ENCODE measurements around the gene PACRG. TPM values are rescaled to one million over a fixed set of nuclear protein-coding genes. Genes with fewer than 3 reads are reported as not detected.

PACRG gene
- total RNA-seq, 1 experiment from 2014 or later = not detected

GRCh38 chr6:163094881-163095280 lies 367.1 kb downstream of the PACRG start:
- CTCF ChIA-PET = no interaction called here
- Histone ChIP-seq H3K4me3 (ENCODE audit: low read depth, low read length) (no peak overlapping the region), H3K27me3 (replicated peaks; ENCODE audit: control insufficient read depth, insufficient read depth, low read length) (no peaks in the 10 kb centered on the region; the same call in 1 of the 2 replicates), H3K9me3 (no peaks in the 10 kb centered on the region), H3K4me1 (no peaks in the 10 kb centered on the region), H3K36me3 (ENCODE audit: control insufficient read depth, insufficient read depth, low read length) (no peaks in the 10 kb centered on the region)
- Mint-ChIP-seq H3K27me3 (ENCODE audit: insufficient read depth, unreplicated experiment) (peaks cover 4% of the 10 kb centered on the region), H3K9me3 (ENCODE audit: unreplicated experiment) (no peaks in the 10 kb centered on the region), H3K27ac (ENCODE audit: unreplicated experiment) (no peak overlapping the region), H3K4me1 (ENCODE audit: low read depth, unreplicated experiment) (no peaks in the 10 kb centered on the region), H3K36me3 (ENCODE audit: insufficient read depth, unreplicated experiment) (no peaks in the 10 kb centered on the region), H3K4me3 (ENCODE audit: unreplicated experiment) (no peak overlapping the region)
- POLR2A ChIA-PET = no interaction called here
- no peak for DNase-seq
- TF ChIP-seq CTCF (IDR thresholded peaks at IDR 0.05; ENCODE audit: insufficient read depth in 1 of 2, low read depth in 1 of 2, low read length in 1 of 2, severe bottlenecking in 1 of 2, unreplicated experiment in 1 of 2) = no peak
- intact Hi-C loops (cut with micrococcal nuclease; ENCODE audit: unreplicated experiment) = no loop called here
- no TSS peak for BruUV-seq (replicated peaks)

- H3K4me1 ChIP-seq = no peaks in the 10 kb centered on the region
- TF ChIP-seq CTCF (IDR thresholded peaks at IDR 0.05; ENCODE audit: insufficient read depth in 1 of 2, low read depth in 1 of 2, low read length in 1 of 2, severe bottlenecking in 1 of 2, unreplicated experiment in 1 of 2) = no peak
- Mint-ChIP-seq H3K4me1 (ENCODE audit: low read depth, unreplicated experiment) (no peaks in the 10 kb centered on the region), H3K9me3 (ENCODE audit: unreplicated experiment) (no peaks in the 10 kb centered on the region), H3K36me3 (ENCODE audit: insufficient read depth, unreplicated experiment) (no peaks in the 10 kb centered on the region), H3K27ac (ENCODE audit: unreplicated experiment) (no peak overlapping the region), H3K4me3 (ENCODE audit: unreplicated experiment) (no peak overlapping the region), H3K27me3 (ENCODE audit: insufficient read depth, unreplicated experiment) (peaks cover 4% of the 10 kb centered on the region)
- no TSS peak for BruUV-seq (replicated peaks)
- ChIA-PET POLR2A (no interaction called here), CTCF (no interaction called here)
- DNase-seq = no peak
- no peak overlapping the region for H3K4me3 ChIP-seq (ENCODE audit: low read depth, low read length)
- H3K9me3 ChIP-seq = no peaks in the 10 kb centered on the region
- H3K27me3 ChIP-seq (replicated peaks; ENCODE audit: control insufficient read depth, insufficient read depth, low read length) = no peaks in the 10 kb centered on the region; the same call in 1 of the 2 replicates
- intact Hi-C loops (cut with micrococcal nuclease; ENCODE audit: unreplicated experiment) = no loop called here
- H3K36me3 ChIP-seq (ENCODE audit: control insufficient read depth, insufficient read depth, low read length) = no peaks in the 10 kb centered on the region
Measured at GRCh38 chr6:163095401-163095800, 367.6 kb downstream of the PACRG start.

- peaks cover 11% of the 10 kb centered on the region for H3K27me3 Mint-ChIP-seq (ENCODE audit: insufficient read depth, unreplicated experiment)
- no peaks in the 10 kb centered on the region for H3K4me1 ChIP-seq
- no peaks in the 10 kb centered on the region for H3K9me3 Mint-ChIP-seq (ENCODE audit: unreplicated experiment)
- BruUV-seq (replicated peaks) = no TSS peak
- no peaks in the 10 kb centered on the region for H3K36me3 Mint-ChIP-seq (ENCODE audit: insufficient read depth, unreplicated experiment)
- DNase-seq = no peak
- H3K4me3 Mint-ChIP-seq (ENCODE audit: unreplicated experiment) = no peak overlapping the region
- no peak for TF ChIP-seq CTCF (IDR thresholded peaks at IDR 0.05; ENCODE audit: insufficient read depth in 1 of 2, low read depth in 1 of 2, low read length in 1 of 2, severe bottlenecking in 1 of 2, unreplicated experiment in 1 of 2)
- intact Hi-C loops (cut with micrococcal nuclease; ENCODE audit: unreplicated experiment) = no loop called here
- no peak overlapping the region for H3K4me3 ChIP-seq (ENCODE audit: low read depth, low read length)
- H3K4me1 Mint-ChIP-seq (ENCODE audit: low read depth, unreplicated experiment) = no peaks in the 10 kb centered on the region
- H3K27ac Mint-ChIP-seq (ENCODE audit: unreplicated experiment) = no peak overlapping the region
- ChIA-PET POLR2A (no interaction called here), CTCF (no interaction called here)
- H3K9me3 ChIP-seq = no peaks in the 10 kb centered on the region
- H3K27me3 ChIP-seq (replicated peaks; ENCODE audit: control insufficient read depth, insufficient read depth, low read length) = no peaks in the 10 kb centered on the region; the same call in 1 of the 2 replicates
- no peaks in the 10 kb centered on the region for H3K36me3 ChIP-seq (ENCODE audit: control insufficient read depth, insufficient read depth, low read length)
Measured at GRCh38 chr6:163098827-163099479, 371.2 kb downstream of the PACRG start.

All from Caco-2 (cell line).